AG09309 (cell line): Measurements from ENCODE around the gene MTHFS.

Experiments used
- DNase-seq: peaks from one replicate; pipeline ENCODE4 v3.0.0-alpha.2; 2010; ENCODE audit warnings: low read depth
- H3K4me3 ChIP-seq: 2 replicates; pipeline ENCODE4 v1.5.1; 2011; ENCODE audit warnings: mild to moderate bottlenecking, low read depth, low read length, moderate library complexity; ENCODE audit not compliant: control insufficient read depth
- TF ChIP-seq, protein P1 (sequence below): IDR thresholded peaks from 2 replicates; pipeline ENCODE4 v1.5.1; 2011; ENCODE audit warnings: mild to moderate bottlenecking, low read depth, low read length, inconsistent platforms; ENCODE audit not compliant: insufficient read depth, control insufficient read depth; ENCODE audit errors: missing control alignments

MTHFS gene

DNA sequence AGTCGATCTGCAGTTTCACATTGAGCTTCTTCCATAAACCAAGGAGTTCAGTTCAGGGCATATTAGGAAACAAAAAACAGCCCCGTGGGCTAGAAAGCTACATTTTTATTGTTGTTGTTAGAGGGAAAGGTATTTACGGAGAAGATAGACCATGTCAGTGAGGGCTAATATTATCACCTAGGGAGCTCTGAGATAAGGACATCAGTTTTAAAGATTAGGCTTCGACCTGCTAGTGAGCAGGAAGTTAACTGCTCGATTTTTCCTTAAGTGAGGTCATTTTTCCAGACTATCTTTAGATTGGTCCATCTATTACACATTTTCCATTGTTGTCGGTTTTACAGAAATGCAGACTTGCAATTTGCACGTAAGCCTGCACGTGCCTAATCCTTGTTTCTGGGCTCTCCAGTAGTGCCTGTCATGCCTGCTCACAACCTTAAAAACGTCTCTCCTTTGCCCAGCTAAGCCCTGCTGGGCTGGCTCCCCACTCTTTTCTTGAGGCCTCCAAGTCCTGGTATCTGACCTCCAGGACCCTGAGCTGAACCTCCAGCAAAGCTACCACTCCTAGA lies 72.6 kb downstream of the MTHFS start:
- no peak for DNase-seq
- no peak overlapping the region for H3K4me3 ChIP-seq
- TF ChIP-seq, protein P1, sequence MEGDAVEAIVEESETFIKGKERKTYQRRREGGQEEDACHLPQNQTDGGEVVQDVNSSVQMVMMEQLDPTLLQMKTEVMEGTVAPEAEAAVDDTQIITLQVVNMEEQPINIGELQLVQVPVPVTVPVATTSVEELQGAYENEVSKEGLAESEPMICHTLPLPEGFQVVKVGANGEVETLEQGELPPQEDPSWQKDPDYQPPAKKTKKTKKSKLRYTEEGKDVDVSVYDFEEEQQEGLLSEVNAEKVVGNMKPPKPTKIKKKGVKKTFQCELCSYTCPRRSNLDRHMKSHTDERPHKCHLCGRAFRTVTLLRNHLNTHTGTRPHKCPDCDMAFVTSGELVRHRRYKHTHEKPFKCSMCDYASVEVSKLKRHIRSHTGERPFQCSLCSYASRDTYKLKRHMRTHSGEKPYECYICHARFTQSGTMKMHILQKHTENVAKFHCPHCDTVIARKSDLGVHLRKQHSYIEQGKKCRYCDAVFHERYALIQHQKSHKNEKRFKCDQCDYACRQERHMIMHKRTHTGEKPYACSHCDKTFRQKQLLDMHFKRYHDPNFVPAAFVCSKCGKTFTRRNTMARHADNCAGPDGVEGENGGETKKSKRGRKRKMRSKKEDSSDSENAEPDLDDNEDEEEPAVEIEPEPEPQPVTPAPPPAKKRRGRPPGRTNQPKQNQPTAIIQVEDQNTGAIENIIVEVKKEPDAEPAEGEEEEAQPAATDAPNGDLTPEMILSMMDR = no peak

DNA sequence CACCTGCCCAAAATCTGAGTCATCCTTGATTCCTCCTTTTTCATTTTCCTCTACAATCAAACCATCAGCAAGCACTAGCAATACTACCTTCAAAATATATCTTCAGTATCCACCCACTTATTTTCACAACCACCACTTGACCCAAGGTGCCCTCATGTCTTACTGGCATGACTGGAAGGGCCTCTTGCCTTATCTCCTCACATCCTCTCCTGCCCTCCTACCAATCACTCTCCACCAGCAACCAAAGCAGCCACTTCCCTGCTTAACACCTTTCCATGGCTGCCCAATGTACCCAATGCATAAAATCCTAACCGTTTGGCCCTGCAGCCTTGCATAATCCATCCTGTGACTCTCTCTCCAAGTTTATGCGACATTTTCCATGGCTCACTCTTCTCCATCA lies 76.0 kb downstream of the MTHFS start:
- DNase-seq = no peak
- TF ChIP-seq, protein P1 = no peak
- no peak overlapping the region for H3K4me3 ChIP-seq

DNA sequence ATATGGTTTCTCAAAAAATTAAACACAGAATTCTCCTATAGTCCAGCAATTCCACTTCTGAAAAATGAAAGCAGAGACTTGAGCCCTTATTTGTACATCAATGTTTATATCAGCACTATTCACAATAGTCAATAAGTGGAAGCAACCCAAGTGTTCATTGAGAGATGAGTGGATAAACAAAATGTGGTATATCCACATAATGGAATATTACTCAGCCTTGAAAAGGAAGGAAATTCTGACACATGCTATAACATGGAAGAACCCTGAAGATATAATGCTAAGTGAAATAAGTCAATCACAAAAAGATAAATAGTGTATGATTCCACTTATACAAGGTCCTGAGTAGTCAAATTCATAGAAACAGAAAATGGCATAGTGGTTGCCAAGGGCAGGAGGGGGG lies 76.6 kb downstream of the MTHFS start:
- no peak overlapping the region for H3K4me3 ChIP-seq
- no peak for DNase-seq
- TF ChIP-seq, protein P1 = no peak

DNA sequence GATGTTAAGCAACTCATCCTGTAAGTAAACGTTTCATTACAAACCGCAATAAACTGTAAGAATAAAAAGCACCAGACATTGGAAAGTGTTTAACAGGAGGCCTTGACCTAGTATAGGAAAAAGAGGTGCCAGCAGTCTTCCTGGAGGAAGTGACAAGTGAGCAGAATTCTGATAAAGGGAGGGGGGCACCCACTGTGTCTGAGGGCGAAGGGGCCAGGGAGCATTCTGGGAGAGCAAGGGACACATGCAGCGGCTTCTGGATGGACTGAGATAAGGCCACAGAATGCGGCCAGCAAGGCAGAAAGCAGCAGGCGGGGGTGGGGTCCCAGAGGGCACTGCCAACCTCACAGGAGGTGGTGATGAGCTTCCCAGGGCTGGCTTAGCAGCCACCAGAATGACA lies 80.2 kb downstream of the MTHFS start:
- DNase-seq = no peak
- TF ChIP-seq, protein P1 = no peak
- H3K4me3 ChIP-seq = no peak overlapping the region

DNA sequence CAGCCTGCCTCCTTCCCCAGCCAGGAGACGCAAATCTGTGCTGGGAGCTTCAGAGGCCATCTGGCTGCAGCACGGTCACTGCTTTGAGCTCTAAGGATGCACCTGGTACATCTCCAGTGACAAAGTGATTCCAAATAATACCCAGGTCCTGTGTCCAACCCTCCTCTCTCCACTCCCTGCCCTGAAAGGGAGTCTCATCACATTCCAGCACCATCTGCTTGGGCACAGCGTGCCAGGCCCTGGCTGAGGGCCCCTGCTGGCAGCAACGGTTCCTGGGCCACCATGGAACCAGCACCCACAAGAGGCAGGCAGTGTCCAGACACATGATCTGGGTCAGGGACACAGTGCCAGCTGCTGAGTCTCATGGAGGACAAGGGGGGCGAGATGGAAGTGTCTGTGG lies 81.3 kb downstream of the MTHFS start:
- TF ChIP-seq, protein P1 = no peak

DNA sequence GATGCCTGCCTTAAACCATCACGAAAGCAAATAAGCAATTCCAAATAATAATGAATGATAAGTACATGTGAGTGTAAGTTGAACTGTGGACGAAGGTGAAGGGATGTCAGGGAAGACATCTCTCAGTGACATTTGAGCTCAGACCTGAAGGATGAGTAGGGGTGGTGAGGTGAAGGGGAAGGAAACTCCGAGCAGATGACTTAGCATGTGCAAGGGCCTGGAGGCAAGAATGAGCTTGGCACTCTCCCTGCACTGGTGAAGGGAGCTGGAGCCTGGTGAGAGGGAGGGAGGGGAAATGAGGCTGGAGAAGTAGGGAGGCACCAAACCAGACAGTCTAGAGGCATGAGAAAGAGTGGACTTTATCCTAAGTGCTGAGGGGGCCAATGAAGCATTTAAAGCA lies 84.3 kb downstream of the MTHFS start:
- H3K4me3 ChIP-seq = no peak overlapping the region
- no peak for DNase-seq
- TF ChIP-seq, protein P1 = no peak

More for the DNA sequence above, 81.3 kb downstream of the MTHFS start:
- DNase-seq = no peak
- H3K4me3 ChIP-seq = no peak overlapping the region
